ENCODE results near the gene GPR37L1. TPM values are rescaled to one million over a fixed set of nuclear protein-coding genes. Genes with fewer than 3 reads are reported as not detected.

The GPR37L1 gene
- total RNA-seq, 4 donors from 2014 or later: 0.09 TPM; not detected in 3

DNA sequence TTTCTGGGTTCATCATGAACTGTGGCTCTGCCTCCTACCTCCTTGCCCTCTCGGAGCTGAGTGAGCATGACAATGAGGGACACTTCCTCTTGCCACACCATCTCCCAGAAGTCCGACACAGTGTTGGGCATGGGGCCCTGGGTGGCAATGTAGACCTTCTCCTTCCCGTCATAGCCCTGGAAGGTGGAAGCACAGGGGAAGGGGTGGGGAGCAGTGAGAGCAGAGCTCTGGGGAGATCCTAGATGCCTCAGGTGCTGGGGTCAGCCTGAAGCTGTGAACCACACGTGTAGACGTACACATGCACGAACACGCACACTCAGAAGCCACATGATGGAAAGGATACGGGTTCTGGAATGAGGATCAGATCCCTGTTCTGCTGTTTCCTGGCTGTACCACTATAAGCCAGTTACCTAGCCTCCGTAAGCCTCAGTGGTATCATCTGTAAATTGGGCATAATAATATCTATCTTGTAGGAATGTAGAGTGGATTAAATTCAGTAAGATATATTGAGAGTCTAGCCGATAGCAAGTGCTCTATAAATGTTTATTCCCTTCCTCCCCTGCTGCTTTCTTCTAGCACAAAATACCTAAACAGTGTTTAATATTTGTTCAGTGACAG lies 31.5 kb downstream of the GPR37L1 start:
- H3K27ac ChIP-seq: no peak overlapping the region
- intact Hi-C loops (cut with DNase I): no loop called here
- no peak for TF ChIP-seq POLR2A (IDR thresholded peaks at IDR 0.05)
- TF ChIP-seq, protein P1, sequence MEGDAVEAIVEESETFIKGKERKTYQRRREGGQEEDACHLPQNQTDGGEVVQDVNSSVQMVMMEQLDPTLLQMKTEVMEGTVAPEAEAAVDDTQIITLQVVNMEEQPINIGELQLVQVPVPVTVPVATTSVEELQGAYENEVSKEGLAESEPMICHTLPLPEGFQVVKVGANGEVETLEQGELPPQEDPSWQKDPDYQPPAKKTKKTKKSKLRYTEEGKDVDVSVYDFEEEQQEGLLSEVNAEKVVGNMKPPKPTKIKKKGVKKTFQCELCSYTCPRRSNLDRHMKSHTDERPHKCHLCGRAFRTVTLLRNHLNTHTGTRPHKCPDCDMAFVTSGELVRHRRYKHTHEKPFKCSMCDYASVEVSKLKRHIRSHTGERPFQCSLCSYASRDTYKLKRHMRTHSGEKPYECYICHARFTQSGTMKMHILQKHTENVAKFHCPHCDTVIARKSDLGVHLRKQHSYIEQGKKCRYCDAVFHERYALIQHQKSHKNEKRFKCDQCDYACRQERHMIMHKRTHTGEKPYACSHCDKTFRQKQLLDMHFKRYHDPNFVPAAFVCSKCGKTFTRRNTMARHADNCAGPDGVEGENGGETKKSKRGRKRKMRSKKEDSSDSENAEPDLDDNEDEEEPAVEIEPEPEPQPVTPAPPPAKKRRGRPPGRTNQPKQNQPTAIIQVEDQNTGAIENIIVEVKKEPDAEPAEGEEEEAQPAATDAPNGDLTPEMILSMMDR (IDR thresholded peaks at IDR 0.05): no peak
- no peaks in the 10 kb centered on the region for H3K9me3 ChIP-seq
- no peak for DNase-seq
- H3K4me3 ChIP-seq: no peak overlapping the region
- H3K36me3 ChIP-seq: no peaks in the 10 kb centered on the region
- peaks cover 0 to 10% (median 0%) of the 10 kb centered on the region in 3 donors for H3K4me1 ChIP-seq
- H3K27me3 ChIP-seq: no peaks in the 10 kb centered on the region
- WGBS, 2 donors: 70 to 80% methylated on average over 5 to 8 of the region's 10 CpGs

DNA sequence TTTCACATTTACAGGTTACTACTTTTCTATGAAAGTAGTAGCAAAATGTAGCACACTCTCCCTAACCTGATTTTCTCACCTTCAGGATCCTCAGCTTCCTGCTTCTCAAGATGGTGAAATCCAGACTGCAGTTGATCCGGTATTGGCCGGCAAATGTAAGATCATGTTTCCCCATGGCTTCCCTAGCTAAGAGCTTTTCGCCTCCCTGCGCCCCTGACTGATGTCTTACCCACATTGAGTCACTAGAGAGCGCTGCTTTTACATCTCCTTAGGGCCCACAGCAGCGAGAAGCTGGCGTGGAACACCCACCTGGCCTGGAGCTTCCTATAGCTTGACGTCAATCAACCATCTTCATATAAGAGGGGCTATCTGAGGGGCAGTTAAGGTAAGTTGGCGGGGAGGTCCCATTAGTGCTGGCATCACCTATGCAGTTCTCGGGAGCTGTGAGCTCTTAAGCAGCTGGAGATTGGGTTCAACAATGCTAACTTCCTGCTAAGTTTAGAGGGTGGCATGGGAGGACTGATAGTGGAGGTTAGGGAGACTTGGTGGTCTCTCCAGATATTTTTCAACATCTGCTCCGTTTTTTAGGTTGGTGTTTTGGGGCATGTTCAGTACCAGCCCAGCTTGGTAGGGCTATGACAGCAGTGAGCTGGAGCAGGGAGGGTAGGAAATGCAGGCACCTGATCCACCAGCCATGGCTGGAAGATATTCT lies 32.2 kb downstream of the GPR37L1 start:
- Histone ChIP-seq H3K4me3 (no peak overlapping the region), H3K27me3 (no peaks in the 10 kb centered on the region), H3K4me1 (peaks cover 0 to 10% (median 0%) of the 10 kb centered on the region in 3 donors), H3K36me3 (no peaks in the 10 kb centered on the region), H3K9me3 (no peaks in the 10 kb centered on the region), H3K27ac (no peak overlapping the region)
- DNase-seq: no peak
- no peak for TF ChIP-seq POLR2A (IDR thresholded peaks at IDR 0.05)
- TF ChIP-seq, protein P1 (IDR thresholded peaks at IDR 0.05): peak in 4 of 6 experiments; percentile 19 to 42 (median 34)
- WGBS, 2 donors: 23 to 48% methylated on average over 7 to 11 of the region's 11 CpGs
- intact Hi-C loops (cut with DNase I): no loop called here

DNA sequence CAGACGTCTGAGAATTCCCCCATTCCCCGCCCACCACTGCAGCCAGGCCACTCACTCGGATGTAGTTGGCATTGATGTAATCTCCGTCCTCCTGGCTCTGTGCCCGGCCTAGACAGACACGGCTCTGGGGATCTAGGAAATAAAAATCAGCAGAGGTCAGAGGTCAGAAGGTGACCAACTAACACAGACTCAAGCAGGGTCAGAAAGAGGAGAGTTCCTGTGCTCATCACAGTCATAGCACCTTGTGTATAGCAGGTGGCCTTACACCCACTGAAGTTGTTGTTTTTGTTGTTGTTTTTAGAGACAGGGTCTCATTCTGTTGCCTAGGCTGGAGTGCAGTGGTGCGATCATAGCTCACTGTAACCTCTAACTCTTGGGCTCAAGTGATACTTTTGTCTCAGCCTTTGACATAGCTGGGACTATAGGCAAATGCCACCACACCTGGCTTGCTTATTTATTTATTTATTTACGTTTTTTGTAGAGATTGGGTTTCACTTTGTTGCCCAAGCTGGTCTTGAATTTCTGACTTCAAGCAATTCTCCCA lies 32.8 kb downstream of the GPR37L1 start:
- DNase-seq: no peak

DNA sequence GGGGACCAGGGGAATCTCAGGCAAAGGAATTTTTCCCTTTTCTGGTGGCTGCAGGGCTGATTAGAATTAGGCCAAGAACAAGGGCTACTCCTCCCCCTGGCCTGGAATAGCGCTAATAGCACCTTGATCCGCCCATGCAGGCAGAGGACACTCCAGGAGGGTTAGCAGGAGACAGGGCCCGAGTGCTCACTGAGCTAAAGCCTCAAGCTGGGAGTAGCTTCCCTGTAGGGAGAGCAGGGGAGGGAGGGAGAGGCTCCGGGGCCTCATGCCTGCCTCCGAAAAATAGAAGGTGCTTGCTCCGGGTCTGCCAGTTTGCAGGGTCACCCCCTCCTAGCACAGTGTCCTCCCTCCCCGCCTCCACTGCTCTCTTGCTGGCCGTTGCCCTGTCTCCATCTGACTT lies 33.9 kb downstream of the GPR37L1 start:
- TF ChIP-seq POLR2A (IDR thresholded peaks at IDR 0.05): no peak
- no peaks in the 10 kb centered on the region for H3K36me3 ChIP-seq
- H3K27me3 ChIP-seq: no peaks in the 10 kb centered on the region
- intact Hi-C loops (cut with DNase I): no loop called here
- no peaks in the 10 kb centered on the region for H3K9me3 ChIP-seq
- no peak overlapping the region for H3K27ac ChIP-seq
- peaks cover 0 to 23% (median 0%) of the 10 kb centered on the region in 3 donors for H3K4me1 ChIP-seq
- DNase-seq: no peak
- 73 to 87% methylated on average over 7 of the region's 8 CpGs for WGBS, 2 donors
- H3K4me3 ChIP-seq: no peak overlapping the region

More for the DNA sequence above, 32.8 kb downstream of the GPR37L1 start:
- Histone ChIP-seq H3K36me3 (no peaks in the 10 kb centered on the region), H3K9me3 (no peaks in the 10 kb centered on the region), H3K4me3 (no peak overlapping the region), H3K27me3 (no peaks in the 10 kb centered on the region), H3K27ac (no peak overlapping the region), H3K4me1 (peaks cover 0 to 14% (median 0%) of the 10 kb centered on the region in 3 donors)
- intact Hi-C loops (cut with DNase I): no loop called here
- WGBS, 2 donors: 31 to 62% methylated on average over 2 to 7 of the region's 8 CpGs
- no peak for TF ChIP-seq POLR2A (IDR thresholded peaks at IDR 0.05)
- TF ChIP-seq, protein P1 (IDR thresholded peaks at IDR 0.05): no peak

DNA sequence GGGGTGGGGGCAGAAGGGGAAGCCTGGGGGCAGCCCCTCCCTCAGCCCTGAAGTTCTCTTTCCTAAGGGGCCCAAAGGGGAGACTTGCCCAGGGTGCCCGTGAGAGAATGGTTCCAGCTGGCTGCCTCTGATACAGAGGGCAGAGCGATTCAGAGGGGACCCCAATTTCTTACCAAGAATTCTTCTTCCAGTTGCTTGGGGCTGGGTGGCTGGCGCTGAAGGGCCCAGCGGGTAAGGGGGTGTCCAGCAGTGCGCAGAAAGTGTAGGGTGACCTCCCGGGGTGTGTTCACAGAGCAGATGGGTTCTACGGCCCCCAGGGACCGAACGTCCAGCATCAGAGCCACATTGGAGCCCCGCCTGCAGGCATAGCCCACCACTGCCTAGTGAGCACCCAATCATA lies 35.2 kb downstream of the GPR37L1 start:
- peaks cover 0 to 37% (median 0%) of the 10 kb centered on the region in 3 donors for H3K4me1 ChIP-seq
- WGBS, 2 donors: 88 to 93% methylated on average over 5 to 8 of the region's 10 CpGs
- no peak for DNase-seq
- intact Hi-C loops (cut with DNase I): no loop called here
- no peak overlapping the region for H3K27ac ChIP-seq
- no peaks in the 10 kb centered on the region for H3K36me3 ChIP-seq
- no peak overlapping the region for H3K4me3 ChIP-seq
- H3K9me3 ChIP-seq: no peaks in the 10 kb centered on the region
- no peaks in the 10 kb centered on the region for H3K27me3 ChIP-seq
- TF ChIP-seq, protein P1 (IDR thresholded peaks at IDR 0.05): no peak
- no peak for TF ChIP-seq POLR2A (IDR thresholded peaks at IDR 0.05)

All from esophagus squamous epithelium (tissue), 5 donors.